Nephron progenitor cell (in vitro differentiated cells): Measurements from ENCODE around the gene CAPNS1.

Experiments used
- DNase-seq: peaks from one replicate; pipeline ENCODE4 v3.0.0; 2021
- H3K27ac Mint-ChIP-seq: 2 replicates; pipeline ENCODE4 v1.8.0; 2021; ENCODE audit warnings: mild to moderate bottlenecking, moderate library complexity, mixed read lengths
- H3K27me3 Mint-ChIP-seq: 2 replicates; pipeline ENCODE4 v1.8.0; 2021; ENCODE audit warnings: mild to moderate bottlenecking, low read depth, mixed read lengths; ENCODE audit not compliant: poor library complexity
- H3K36me3 Mint-ChIP-seq: 2 replicates; pipeline ENCODE4 v1.8.0; 2021; ENCODE audit warnings: low read depth, mixed read lengths
- H3K4me1 Mint-ChIP-seq: 2 replicates; pipeline ENCODE4 v1.8.0; 2021; ENCODE audit warnings: mixed read lengths
- H3K4me3 Mint-ChIP-seq: 2 replicates; pipeline ENCODE4 v1.8.0; 2021; ENCODE audit warnings: mild to moderate bottlenecking, moderate library complexity, mixed read lengths
- H3K9me3 Mint-ChIP-seq: 2 replicates; pipeline ENCODE4 v1.8.0; 2021; ENCODE audit warnings: mild to moderate bottlenecking, moderate library complexity, mixed read lengths
- TF ChIP-seq, protein P1 (sequence below): fragments of 200-600 bp; sonication (generic); IDR thresholded peaks from 2 replicates; pipeline ENCODE4 v1.5.0; 2021; ENCODE audit warnings: antibody characterized with exemption

CAPNS1 gene

DNA sequence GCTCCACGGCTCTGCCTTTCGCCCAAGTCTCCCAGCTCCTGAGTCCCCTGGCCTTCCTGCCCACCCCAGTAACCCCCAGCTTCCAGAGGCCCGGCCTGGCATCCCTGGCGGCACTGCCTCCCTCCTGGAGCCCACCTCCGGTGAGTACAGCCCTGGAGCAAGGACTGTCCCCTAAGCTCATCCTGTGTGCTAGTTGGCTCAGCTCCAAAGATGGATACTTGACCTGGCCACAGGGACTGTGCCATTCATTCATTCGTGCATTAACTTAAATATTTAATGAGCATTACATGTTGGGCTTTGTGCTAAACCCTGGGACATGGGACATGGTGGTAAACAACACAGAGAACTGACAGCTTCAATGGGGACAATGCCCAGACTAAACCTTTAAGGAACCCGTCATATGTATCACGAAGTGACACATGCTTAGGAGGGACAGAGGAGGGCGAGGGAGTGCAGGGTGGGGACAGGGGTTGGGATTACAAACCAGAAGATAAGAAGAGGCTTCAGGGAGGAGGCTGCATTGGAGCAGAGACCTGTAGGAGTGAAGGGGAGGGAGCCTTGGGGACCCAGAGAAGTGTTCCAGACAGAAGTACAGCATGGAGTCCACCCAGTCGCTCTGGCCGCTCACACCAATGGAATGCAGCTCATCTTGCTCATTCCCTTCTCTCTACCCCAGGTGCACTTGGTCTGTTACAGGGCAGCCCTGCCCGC, 35.9 kb upstream of the CAPNS1 start:
- no peaks in the 10 kb centered on the region for H3K27me3 Mint-ChIP-seq
- H3K36me3 Mint-ChIP-seq, result peaks cover 5% of the 10 kb centered on the region
- no peaks in the 10 kb centered on the region for H3K9me3 Mint-ChIP-seq
- no peak overlapping the region for H3K27ac Mint-ChIP-seq
- TF ChIP-seq, protein P1, sequence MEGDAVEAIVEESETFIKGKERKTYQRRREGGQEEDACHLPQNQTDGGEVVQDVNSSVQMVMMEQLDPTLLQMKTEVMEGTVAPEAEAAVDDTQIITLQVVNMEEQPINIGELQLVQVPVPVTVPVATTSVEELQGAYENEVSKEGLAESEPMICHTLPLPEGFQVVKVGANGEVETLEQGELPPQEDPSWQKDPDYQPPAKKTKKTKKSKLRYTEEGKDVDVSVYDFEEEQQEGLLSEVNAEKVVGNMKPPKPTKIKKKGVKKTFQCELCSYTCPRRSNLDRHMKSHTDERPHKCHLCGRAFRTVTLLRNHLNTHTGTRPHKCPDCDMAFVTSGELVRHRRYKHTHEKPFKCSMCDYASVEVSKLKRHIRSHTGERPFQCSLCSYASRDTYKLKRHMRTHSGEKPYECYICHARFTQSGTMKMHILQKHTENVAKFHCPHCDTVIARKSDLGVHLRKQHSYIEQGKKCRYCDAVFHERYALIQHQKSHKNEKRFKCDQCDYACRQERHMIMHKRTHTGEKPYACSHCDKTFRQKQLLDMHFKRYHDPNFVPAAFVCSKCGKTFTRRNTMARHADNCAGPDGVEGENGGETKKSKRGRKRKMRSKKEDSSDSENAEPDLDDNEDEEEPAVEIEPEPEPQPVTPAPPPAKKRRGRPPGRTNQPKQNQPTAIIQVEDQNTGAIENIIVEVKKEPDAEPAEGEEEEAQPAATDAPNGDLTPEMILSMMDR, result no peak
- no peak overlapping the region for H3K4me3 Mint-ChIP-seq
- no peaks in the 10 kb centered on the region for H3K4me1 Mint-ChIP-seq
- no peak for DNase-seq

DNA sequence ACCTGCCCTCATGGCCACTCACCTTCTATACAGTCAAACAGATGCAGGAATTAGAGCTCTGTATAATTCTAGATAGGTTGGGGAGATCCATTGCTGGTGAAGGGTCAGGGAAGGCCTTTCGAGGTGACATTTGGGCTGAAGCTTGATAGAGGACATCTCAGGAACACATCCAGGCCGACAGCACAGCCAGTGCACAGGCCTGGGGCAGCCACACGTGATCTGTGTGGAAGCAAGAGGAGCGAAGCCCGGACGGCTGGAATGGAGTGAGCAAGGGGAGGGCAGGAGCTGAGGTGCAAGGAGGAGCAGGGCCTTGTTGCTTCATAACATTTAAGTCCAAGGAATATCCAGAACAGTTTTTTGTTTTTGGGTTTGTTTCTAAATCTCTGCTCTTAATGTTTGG, 33.4 kb upstream of the CAPNS1 start:
- TF ChIP-seq, protein P1, result no peak
- Mint-ChIP-seq H3K9me3 (no peaks in the 10 kb centered on the region), H3K27me3 (peaks cover 2% of the 10 kb centered on the region), H3K4me3 (no peak overlapping the region), H3K4me1 (peaks cover 3% of the 10 kb centered on the region), H3K36me3 (peaks cover 7% of the 10 kb centered on the region), H3K27ac (no peak overlapping the region)
- DNase-seq, result no peak

DNA sequence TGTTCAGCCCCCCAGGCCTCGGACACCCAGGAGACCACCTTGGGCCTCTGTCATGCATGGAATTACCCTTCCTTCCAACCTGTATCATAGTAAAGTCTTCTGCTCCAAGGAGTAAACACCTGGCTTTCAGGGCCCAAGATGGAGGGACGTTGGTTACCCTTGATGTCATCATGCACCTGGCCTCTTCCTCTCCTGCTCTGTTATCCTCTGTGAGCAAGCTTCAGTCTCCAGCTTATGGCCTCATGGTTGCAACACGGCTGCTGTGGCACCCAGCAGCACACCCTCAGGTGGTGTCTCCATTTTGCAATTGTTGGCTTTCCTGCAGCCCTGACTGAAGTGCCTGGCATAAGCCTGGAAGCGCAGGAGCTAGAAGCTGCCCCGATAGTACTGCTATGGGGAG, 32.9 kb upstream of the CAPNS1 start:
- peaks cover 9% of the 10 kb centered on the region for H3K36me3 Mint-ChIP-seq
- no peaks in the 10 kb centered on the region for H3K9me3 Mint-ChIP-seq
- H3K27ac Mint-ChIP-seq, result no peak overlapping the region
- TF ChIP-seq, protein P1, result no peak
- no peak overlapping the region for H3K4me3 Mint-ChIP-seq
- H3K4me1 Mint-ChIP-seq, result peaks cover 6% of the 10 kb centered on the region
- DNase-seq, result no peak
- H3K27me3 Mint-ChIP-seq, result peaks cover 5% of the 10 kb centered on the region

DNA sequence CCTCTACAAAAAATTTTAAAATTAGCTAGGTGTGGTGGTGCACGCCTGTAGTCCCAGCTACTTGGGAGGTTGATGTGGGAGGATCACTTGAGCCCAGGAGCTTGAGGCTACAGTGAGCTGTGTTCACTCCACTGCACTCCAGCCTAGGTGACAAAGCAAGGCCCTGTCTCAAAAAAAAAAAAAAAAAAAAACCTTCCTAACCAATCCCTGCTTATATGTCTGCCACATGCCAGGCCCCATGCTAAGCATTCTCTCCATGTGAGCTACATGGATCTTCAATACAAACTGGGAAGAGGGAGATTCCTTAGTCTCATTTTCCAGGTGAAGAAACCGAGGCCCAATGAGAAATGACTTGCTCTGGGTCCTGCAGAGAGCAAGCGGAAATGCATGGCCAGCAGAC, 31.2 kb upstream of the CAPNS1 start:
- Mint-ChIP-seq H3K4me3 (no peak overlapping the region), H3K4me1 (peaks cover 18% of the 10 kb centered on the region), H3K36me3 (peaks cover 17% of the 10 kb centered on the region), H3K27me3 (peaks cover 5% of the 10 kb centered on the region), H3K9me3 (no peaks in the 10 kb centered on the region), H3K27ac (no peak overlapping the region)
- TF ChIP-seq, protein P1, result no peak
- no peak for DNase-seq

DNA sequence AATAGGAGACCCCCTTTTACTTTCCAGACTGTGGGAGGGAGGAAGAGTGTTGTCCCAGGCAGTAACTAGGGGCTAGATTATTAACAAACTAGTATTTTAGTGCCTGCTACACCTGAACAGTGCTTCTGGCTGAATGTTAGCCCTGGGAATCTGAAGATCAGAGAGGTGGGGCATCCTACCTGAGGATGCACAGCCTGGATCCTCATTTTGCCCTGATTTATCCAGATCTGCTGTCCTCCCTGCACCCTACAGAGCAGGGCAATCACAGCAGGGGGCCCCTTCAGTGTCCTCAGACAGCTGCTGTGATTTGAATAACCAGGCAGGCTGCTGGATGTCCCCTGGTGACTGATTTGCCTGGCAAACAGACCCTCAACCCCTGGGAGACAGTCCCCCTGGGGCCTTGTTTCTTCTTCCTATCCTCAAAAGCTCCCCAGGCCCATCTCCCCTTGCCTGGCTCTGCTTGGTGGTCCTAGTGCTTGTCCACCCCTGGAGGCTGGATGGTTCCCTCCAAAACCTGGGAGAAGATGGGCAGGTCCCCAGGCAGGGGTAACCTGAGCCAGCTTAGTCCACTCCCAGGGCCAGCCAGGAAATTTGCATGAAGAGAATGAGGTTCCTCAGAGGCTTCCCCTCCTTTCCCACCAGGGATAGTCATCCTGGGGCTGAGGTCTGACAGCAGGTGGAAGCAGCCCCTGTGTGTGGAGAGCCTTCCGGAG, 29.2 kb upstream of the CAPNS1 start, which contains the start of gene OVOL3:
TSS of gene OVOL3 (plus strand) at position 657 of the 713 bp plus-strand sequence. CDS start 60 bp downstream, outside the sequence.
- no peak for DNase-seq
- H3K27me3 Mint-ChIP-seq, result peaks cover 12% of the 10 kb centered on the region
- peaks cover 17% of the 10 kb centered on the region for H3K36me3 Mint-ChIP-seq
- TF ChIP-seq, protein P1, result no peak
- H3K4me3 Mint-ChIP-seq, result no peak within 1 kb of the TSS
- peaks cover 25% of the 10 kb centered on the region for H3K4me1 Mint-ChIP-seq
- H3K9me3 Mint-ChIP-seq, result no peaks in the 10 kb centered on the region
- no peak within 1 kb of the TSS for H3K27ac Mint-ChIP-seq
